ENCODE results near the gene PNP.

DNA sequence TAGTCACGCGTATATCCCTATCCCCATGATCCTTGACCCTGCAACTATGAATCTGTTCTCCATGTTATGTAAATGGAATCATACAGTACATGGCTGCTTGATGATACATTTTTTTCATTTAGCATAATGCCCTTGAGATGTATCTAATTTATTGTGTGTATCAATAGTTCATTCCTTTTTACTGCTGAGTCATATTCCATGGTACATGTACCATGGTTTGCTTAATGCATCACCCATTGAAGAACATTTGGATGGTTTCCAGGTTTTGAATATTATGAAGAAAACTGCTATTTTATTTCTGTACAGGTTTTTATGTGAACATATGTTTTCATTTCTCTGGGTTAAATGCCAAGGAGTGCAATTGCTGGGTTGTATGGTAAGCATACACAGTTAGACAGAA is 32.1 kb downstream of the PNP start:
- TF ChIP-seq CTCF (conservative IDR thresholded peaks at IDR 0.05) (no peak), ZFX (IDR thresholded peaks at IDR 0.05) (no peak)

All from C4-2B (cell line).